Hepatocyte (in vitro differentiated cells): ENCODE results near the gene C21orf91. TPM values are rescaled to one million over a fixed set of nuclear protein-coding genes. Genes with fewer than 3 reads are reported as not detected.

Experiments used
- DNase-seq: peaks from one replicate; pipeline ENCODE4 v3.0.0-alpha.2; 2016; ENCODE audit warnings: low spot score
- H2AFZ ChIP-seq: fragments of 200-600 bp; sonication (generic); 2 replicates; pipeline ENCODE4 v1.6.0; 2016; ENCODE audit warnings: antibody characterized with exemption, mild to moderate bottlenecking
- H3K27ac ChIP-seq: fragments of 200-600 bp; sonication (generic); 2 replicates; pipeline ENCODE4 v1.5.1; 2016; ENCODE audit warnings: mild to moderate bottlenecking
- H3K27me3 ChIP-seq: fragments of 200-600 bp; sonication (generic); 2 replicates; pipeline ENCODE4 v1.6.1; 2016
- H3K36me3 ChIP-seq: fragments of 200-600 bp; sonication (generic); replicated peaks from 2 replicates; pipeline ENCODE4 v1.5.1; 2016; ENCODE audit warnings: low read depth; ENCODE audit not compliant: insufficient read depth
- H3K4me1 ChIP-seq: fragments of 200-600 bp; sonication (generic); 2 replicates; pipeline ENCODE4 v1.5.1; 2016; ENCODE audit warnings: mild to moderate bottlenecking, moderate library complexity; ENCODE audit not compliant: insufficient read depth
- H3K4me2 ChIP-seq: fragments of 200-600 bp; sonication (generic); 2 replicates; pipeline ENCODE4 v1.6.0; 2016
- H3K4me3 ChIP-seq: fragments of 200-600 bp; sonication (generic); 2 replicates; pipeline ENCODE4 v1.5.1; 2016; ENCODE audit warnings: mild to moderate bottlenecking
- H3K79me2 ChIP-seq: fragments of 200-600 bp; sonication (generic); 2 replicates; pipeline ENCODE4 v1.6.0; 2017; ENCODE audit warnings: mild to moderate bottlenecking
- H3K9me2 ChIP-seq: fragments of 200-600 bp; sonication (generic); replicated peaks from 2 replicates; pipeline ENCODE4 v1.6.0; 2017; ENCODE audit warnings: mild to moderate bottlenecking; ENCODE audit not compliant: insufficient read depth
- H3K9me3 ChIP-seq: fragments of 200-600 bp; sonication (generic); 2 replicates; pipeline ENCODE4 v1.5.1; 2016; ENCODE audit warnings: low read depth, mild to moderate bottlenecking
- H4K20me1 ChIP-seq: fragments of 200-600 bp; sonication (generic); 2 replicates; pipeline ENCODE4 v1.6.0; 2016; ENCODE audit warnings: mild to moderate bottlenecking; ENCODE audit not compliant: insufficient read depth, poor library complexity, severe bottlenecking
- CTCF ChIP-seq: fragments of 200-600 bp; sonication (generic); IDR thresholded peaks from 2 replicates; pipeline ENCODE4 v1.5.1; 2016; ENCODE audit warnings: antibody characterized with exemption, mild to moderate bottlenecking; ENCODE audit not compliant: poor library complexity
- EZH2 ChIP-seq: fragments of 200-600 bp; sonication (generic); IDR thresholded peaks from 2 replicates; pipeline ENCODE4 v1.6.1; 2016; ENCODE audit warnings: antibody characterized with exemption, mild to moderate bottlenecking, borderline replicate concordance
- EZH2phosphoT487 ChIP-seq: fragments of 200-600 bp; sonication (generic); IDR thresholded peaks from one replicate; pipeline ENCODE4 v1.6.1; 2018; ENCODE audit warnings: antibody characterized with exemption, mild to moderate bottlenecking, low read depth, moderate library complexity; ENCODE audit not compliant: unreplicated experiment, severe bottlenecking
- WGBS: methylation state at CpG from one replicate; pipeline ENCODE4 v1.1.6; 2016; ENCODE audit warnings: low lambda C conversion rate; ENCODE audit errors: missing lambda C conversion rate; 5-methylcytosine and 5-hydroxymethylcytosine counted together
- polyA plus RNA-seq: library from polyadenylated mRNA; unstranded; fragments of >200 nt; fragmentation: Nextera tagmentation; extraction: Ambion mirVana; gene quantifications from 2 replicates; pipeline ENCODE4 v1.2.1, GENCODE V29; 2016
- total RNA-seq: library from RNA; depleted of rRNA; stranded (reverse); fragments of >200 nt; gene quantifications from 2 replicates; pipeline ENCODE4 v1.2.3, GENCODE V29; 2014

Gene C21orf91
- total and polyA plus RNA-seq, 2 experiments from 2014 or later, result 3.9 to 11.1 TPM

GRCh38 chr21:17829472-17829871 lies 10.3 kb upstream of the C21orf91 start:
- WGBS, result 61% methylated on average over 3 of the region's 3 CpGs
- no peaks in the 10 kb centered on the region for H3K79me2 ChIP-seq

DNA sequence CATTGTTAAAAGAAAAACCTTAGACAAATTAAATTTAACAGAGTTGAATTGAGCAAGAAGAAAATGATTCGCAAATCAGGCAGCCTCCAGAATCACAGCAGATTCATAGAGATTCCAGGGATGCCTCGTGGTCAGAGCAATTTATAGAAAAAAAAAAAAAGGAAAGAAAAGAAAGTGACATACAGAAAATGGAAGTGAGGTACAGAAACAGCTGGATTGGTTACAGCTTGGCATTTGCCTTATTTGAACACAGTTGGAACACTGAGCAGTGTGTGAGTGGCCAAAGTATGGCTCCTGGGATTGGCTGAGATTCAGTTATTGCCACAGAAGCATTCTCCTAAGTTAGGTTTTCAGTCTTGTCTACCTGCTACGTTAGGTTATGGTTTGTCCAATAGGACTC lies 9.1 kb upstream of the C21orf91 start:
- no peak overlapping the region for H3K27ac ChIP-seq
- no peaks in the 10 kb centered on the region for H3K79me2 ChIP-seq
- no peaks in the 10 kb centered on the region for H4K20me1 ChIP-seq
- H3K4me3 ChIP-seq, result no peak overlapping the region
- H3K4me2 ChIP-seq, result no peak overlapping the region
- DNase-seq, result no peak
- 65% methylated on average over 3 of the region's 3 CpGs for WGBS
- no peaks in the 10 kb centered on the region for H3K36me3 ChIP-seq
- no peaks in the 10 kb centered on the region for H3K9me3 ChIP-seq
- no peaks in the 10 kb centered on the region for H3K27me3 ChIP-seq
- H2AFZ ChIP-seq, result no peak overlapping the region
- TF ChIP-seq CTCF (no peak), EZH2phosphoT487 (no peak), EZH2 (no peak)
- no peaks in the 10 kb centered on the region for H3K4me1 ChIP-seq
- H3K9me2 ChIP-seq, result no peaks in the 10 kb centered on the region

More at GRCh38 chr21:17829472-17829871, 10.3 kb upstream of the C21orf91 start:
- no peaks in the 10 kb centered on the region for H3K36me3 ChIP-seq
- H3K4me1 ChIP-seq, result no peaks in the 10 kb centered on the region
- TF ChIP-seq CTCF, result no peak
- no peak for TF ChIP-seq EZH2
- no peak for TF ChIP-seq EZH2phosphoT487
- no peak overlapping the region for H3K4me3 ChIP-seq
- no peaks in the 10 kb centered on the region for H4K20me1 ChIP-seq
- H3K9me3 ChIP-seq, result no peaks in the 10 kb centered on the region
- H2AFZ ChIP-seq, result no peak overlapping the region
- H3K4me2 ChIP-seq, result no peak overlapping the region
- DNase-seq, result no peak
- no peaks in the 10 kb centered on the region for H3K9me2 ChIP-seq
- H3K27me3 ChIP-seq, result no peaks in the 10 kb centered on the region
- H3K27ac ChIP-seq, result no peak overlapping the region

- 85% methylated on average over 6 of the region's 6 CpGs for WGBS
These were observed 4.7 kb upstream of the C21orf91 start for GRCh38 chr21:17823846-17824245.

More at GRCh38 chr21:17823846-17824245, 4.7 kb upstream of the C21orf91 start:
- Histone ChIP-seq H3K4me2 (no peak overlapping the region), H3K4me1 (no peaks in the 10 kb centered on the region), H3K36me3 (no peaks in the 10 kb centered on the region), H3K9me2 (no peaks in the 10 kb centered on the region), H3K9me3 (no peaks in the 10 kb centered on the region), H3K27me3 (no peaks in the 10 kb centered on the region), H4K20me1 (no peaks in the 10 kb centered on the region), H3K4me3 (no peak overlapping the region), H3K27ac (no peak overlapping the region), H2AFZ (no peak overlapping the region), H3K79me2 (peaks cover 2% of the 10 kb centered on the region)
- DNase-seq, result no peak
- TF ChIP-seq EZH2, result no peak
- no peak for TF ChIP-seq CTCF
- TF ChIP-seq EZH2phosphoT487, result no peak
